ENCODE results near the gene AVP.

The AVP gene

GRCh38 chr20:3047486-3048419 is 36.8 kb downstream of the AVP start:
- DNase-seq, result no peak

GRCh38 chr20:3046677-3047462 is 37.7 kb downstream of the AVP start:
- peak; percentile 76 for DNase-seq

- peak; percentile 52 for DNase-seq
Observed at GRCh38 chr20:3045816-3046676, 38.5 kb downstream of the AVP start, which contains the start of gene MRPS26. Gene MRPS26, plus strand, starts transcription at chr20:3046052. Its CDS starts 17 bp downstream, at chr20:3046069.

- DNase-seq, result no peak
Observed at GRCh38 chr20:3045042-3045815, 39.3 kb downstream of the AVP start.

- DNase-seq, result no peak
Observed at GRCh38 chr20:3044336-3044965, 40.1 kb downstream of the AVP start.

- no peak for DNase-seq
Observed at GRCh38 chr20:3043322-3043721, 41.2 kb downstream of the AVP start, which contains the start of gene GNRH2. Gene GNRH2, plus strand, starts transcription at chr20:3043622. Its CDS starts 793 bp downstream, at chr20:3044415.

- DNase-seq, result no peak
Observed at GRCh38 chr20:3042625-3043024, 41.9 kb downstream of the AVP start.

GRCh38 chr20:3041854-3042409 is 42.6 kb downstream of the AVP start:
- no peak for DNase-seq

GRCh38 chr20:3040086-3040485 is 44.4 kb downstream of the AVP start:
- no peak for DNase-seq

- DNase-seq, result no peak
Observed at GRCh38 chr20:3039426-3039825, 45.1 kb downstream of the AVP start.

- no peak for DNase-seq
Observed at GRCh38 chr20:3038454-3038853, 46.1 kb downstream of the AVP start.

- no peak for DNase-seq
Observed at GRCh38 chr20:3037654-3038053, 46.9 kb downstream of the AVP start.

GRCh38 chr20:3032624-3033023 is 51.9 kb downstream of the AVP start:
- no peak for DNase-seq

Measured in NCI-H1436 (cell line).